Measurements from ENCODE around the gene FGD6.
"Not testable (repeated sequence)": the region's sequence is repeated elsewhere in the genome, so short reads cannot be mapped to it uniquely, and the experiment has no call there.

FGD6 gene

DNA sequence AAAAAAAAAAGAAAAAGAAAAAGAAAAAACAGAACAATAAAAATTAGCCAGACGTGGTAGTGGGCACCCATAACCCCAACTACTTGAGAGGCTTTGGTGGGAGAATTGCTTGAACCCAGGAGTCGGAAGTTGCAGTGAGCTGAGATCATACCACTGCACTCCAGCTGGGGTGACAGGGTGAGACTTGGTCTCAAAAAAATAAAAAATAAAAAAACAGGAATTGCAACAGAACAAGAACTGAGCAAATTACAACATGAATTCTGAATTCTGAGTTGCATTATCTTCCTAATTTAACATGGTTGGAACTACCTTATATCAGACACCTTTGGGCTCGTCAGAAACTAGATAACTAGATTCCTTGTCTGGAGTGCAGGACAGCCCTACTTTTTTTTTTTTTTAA is 90.5 kb downstream of the FGD6 start:
- DNase-seq = no peak

DNA sequence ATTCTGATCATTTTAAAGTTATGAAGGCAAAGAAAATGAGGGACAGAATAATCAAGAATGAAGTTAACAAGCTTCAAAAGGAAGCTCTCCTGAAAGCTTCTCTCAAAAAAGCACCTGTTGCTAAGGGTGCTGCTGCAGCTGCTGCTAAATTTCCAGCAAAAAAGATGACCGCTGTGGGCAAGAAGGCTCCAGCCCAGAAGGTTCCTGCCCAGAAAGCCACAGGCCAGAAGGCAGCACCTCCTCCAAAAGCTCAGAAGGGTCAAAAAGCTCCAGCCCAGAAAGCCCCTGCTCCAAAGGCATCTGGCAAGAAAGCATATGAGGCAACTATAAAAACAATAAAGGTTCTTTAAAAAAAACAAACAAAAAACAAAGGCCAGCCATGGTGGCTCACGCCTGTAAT is 91.2 kb downstream of the FGD6 start:
- DNase-seq = no peak

DNA sequence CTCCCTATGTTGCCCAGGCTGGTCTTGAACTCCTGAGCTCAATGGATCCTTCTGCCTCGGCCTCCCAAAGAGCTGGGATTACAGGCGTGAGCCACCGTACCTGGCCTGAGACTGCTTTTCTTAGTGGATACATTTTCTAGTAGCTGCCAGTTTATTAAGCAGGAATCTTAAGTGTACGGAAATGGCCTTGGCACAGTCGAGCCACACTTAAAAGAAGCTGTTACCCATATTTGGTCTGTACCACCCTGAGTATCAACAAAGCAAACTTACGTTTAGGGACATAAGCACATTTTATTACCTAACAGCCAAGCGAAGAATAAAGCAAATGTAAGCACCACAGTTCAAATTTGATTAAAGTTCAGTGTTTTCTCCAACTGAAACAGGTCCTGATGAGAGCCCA is 93.2 kb downstream of the FGD6 start:
- DNase-seq = peak in 1 of 51 donors; percentile 11

DNA sequence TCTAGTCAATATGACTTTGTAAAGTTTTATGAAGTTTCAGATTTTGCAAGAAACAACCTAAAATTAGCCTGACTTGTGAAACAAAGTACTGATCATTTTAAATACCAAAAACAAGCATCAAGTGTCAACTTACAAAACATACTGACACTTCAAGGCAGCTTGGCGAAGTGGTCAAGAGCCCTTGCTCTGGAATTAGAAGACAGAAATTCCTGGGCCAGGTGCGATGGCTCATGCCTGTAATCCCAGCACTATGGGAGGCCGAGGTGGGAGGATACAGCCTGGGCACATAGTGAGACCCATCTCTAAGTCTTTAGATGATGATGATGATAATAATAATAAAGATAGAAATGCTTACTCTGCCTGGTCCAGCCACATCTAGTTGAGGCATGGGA is 98.5 kb downstream of the FGD6 start:
- DNase-seq = no peak

DNA sequence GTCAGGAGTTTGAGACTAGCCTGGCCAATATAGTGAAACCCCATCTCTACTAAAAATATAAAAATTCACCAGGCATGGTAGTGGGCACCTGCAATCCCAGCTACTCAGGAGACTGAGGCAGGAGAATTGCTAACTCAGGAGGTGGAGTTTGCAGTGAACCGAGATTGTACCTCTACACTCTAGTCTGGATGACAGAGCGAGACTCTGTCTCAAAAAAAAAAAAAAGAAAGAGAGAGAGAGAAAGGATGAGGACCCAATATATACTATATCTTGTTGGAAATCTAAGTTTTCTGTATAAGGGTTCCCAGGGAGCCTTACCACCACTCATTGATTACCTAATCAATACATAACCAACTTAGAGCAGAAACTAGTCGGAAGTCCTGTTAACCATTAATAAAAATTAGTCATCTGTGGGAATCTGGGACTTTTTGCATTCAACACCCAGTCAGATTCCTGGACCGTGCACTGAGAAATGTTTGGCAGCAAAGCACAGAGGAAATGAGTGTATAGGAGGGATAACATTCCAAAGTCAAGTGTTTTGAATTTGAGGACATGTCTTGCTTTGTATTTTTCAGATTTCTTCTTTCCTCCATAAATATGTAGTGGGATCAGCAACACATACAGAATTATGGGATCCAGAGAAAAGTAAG is 99.0 kb downstream of the FGD6 start:
- DNase-seq = no peak

DNA sequence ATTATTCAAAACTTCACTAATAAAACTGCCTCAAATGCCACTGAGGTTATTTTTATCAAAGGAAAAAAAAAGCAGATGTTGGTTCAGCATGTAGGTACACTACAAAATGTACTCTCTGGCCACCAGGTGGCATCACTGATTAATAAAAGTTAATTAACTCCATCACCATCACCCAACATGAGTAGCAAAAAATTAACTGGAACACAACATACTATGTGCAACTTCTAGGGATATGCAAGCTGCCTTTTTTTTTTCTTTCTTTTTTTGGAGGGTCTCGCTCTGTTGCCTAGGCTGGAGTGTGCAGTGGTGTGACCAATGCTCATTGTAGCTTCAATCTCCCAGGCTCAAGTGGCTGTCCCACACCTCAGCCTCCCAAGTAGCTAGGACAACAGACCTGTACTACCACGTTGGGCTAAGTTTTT is 100.1 kb downstream of the FGD6 start:
- DNase-seq = peak in 26 of 51 donors; percentile 1 to 61 (median 23)

DNA sequence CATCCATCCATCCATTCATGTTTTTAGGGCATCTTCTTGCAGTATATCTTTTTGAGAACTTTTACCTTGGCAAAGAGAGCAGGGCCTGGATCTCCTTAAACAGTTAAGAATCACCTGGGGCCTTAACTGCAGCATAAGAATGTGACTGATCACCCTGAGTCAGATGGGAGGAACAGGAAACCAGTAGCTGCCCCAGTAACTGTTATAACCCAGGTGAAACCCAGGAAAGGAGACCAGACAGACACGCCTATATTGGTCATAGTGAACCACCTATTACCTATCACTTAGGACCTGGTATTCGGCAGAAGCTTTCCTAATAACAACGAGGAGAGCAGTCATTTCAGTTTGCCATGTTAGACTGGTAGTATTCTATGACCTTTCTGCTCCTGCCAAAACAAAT is 100.5 kb downstream of the FGD6 start:
- DNase-seq = no peak

DNA sequence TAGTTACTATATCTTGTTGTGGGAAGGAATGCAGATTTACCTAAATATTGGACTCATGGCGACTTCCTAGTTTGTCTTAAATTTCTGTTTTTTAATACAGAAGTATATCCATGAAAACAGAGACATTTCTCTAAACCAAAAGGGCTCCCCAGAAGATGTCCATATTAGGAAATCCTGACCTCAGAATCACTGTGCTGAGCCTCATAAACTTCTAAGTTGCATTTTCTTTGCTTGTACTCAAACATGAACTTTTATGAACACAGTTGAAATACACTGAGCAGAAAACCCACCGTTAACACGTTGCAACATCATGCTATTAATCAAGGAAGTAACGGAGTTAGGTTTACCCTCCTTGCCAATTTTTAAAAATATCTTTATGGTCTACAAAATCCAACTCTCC is 100.9 kb downstream of the FGD6 start:
- DNase-seq = no peak

DNA sequence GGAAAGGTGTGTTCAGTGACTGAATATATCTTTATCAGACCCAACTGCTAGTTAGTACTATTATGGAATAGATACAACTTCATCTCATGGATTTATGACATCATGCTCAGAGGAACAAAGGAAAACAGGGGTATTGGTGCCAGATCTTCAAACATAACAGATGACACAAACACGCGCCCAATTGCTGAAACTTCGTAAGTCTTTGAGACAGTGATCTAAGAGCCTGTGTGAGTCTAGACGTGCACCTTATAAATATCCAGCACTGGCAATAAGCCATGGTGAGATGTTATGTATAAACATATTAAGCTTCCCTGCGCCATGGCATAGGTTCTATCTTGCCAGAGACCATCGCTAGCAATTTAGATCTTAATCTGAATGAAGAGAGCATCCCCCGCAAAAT is 101.6 kb downstream of the FGD6 start:
- no peak for DNase-seq

DNA sequence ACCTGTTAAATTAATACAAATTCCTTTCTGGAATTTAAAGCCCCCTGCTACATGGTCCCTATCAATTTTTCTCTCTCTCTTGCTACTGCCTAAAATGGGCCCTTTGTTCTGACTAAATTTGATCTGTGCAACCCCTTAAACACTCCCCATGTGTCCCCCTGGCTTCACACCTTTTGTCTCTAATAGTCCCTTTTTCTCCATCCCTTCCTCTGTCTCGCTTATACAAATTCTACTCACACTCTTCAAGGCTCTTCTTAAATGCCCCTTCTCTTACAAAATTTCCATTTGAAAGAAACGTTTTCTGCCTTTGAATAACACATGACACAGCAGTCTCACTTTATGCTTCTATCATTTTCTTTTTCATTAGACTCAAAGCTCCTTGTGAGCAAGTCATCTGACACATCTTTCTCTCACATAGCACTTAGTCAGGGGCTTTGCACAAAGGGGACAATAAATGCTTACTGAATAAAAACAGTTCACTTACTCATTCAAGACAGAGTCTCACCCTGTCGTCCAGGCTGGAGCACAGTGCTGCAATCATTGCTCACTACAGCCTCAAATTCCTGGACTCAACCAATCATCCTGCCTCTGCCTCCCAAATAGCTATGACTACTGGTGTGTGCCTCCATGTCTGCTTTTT is 102.4 kb downstream of the FGD6 start:
- peak in 1 of 51 donors; percentile 5 for DNase-seq

DNA sequence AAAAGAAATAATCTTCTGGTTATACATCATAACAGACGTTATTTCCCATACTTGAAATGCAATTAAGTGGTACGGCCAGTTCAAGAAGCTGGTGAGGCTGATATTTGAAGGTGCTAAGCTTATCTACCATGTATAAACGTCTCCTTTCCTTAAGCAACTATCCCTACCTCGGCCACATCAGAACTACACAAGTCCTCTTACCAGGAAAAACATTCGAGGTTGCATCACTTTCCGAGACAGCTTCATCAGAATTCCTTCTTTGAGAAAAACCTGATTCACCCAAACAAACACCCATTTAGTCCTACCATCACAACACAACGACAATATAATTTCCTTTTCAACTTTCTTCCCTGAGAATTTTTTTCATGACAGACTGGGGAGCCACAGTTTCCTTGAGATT is 109.9 kb downstream of the FGD6 start:
- no peak for DNase-seq

DNA sequence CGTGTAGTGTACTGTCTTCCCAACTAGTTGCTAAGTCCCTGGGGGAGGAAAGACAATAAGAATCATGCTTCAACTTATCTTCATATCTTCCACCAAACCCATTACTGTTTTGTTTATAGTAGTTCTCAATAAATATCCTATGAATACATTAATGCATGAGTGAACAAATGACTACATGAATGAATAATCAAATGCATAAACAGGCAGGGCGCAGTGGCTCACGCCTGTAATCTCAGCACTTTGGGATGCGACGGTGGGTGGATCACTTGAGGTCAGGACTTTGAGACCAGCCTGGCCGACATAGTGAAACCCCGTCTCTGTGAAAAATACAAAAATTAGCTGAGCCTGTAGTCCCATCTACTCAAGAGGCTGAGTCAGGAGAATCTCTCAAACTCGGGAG is 111.7 kb downstream of the FGD6 start:
- no peak for DNase-seq

DNA sequence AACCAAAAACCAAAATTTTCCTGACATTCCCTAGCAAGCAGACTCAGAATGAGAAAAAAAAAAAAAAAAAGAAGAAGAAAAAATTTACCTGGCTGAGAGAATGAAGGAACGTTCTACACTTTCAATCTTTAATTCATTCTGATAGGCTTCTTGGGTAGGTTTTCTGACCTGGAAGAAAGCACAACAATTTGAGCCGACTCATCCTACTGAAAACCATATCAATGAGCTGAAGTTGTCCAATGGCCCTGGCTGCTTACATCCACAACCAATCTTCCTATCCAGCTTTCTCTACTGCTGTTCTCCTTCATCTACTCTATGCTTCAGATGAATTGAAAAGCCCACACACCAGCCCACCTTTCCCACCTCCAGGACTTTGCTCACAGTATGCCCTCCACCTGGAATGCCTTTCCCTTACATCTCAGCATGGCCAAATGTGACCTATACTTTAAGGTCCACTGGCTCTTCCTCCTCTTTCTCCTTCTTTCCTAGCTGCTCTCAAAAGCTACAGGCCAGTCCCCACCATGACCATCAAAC is 112.3 kb downstream of the FGD6 start:
- no peak for DNase-seq

DNA sequence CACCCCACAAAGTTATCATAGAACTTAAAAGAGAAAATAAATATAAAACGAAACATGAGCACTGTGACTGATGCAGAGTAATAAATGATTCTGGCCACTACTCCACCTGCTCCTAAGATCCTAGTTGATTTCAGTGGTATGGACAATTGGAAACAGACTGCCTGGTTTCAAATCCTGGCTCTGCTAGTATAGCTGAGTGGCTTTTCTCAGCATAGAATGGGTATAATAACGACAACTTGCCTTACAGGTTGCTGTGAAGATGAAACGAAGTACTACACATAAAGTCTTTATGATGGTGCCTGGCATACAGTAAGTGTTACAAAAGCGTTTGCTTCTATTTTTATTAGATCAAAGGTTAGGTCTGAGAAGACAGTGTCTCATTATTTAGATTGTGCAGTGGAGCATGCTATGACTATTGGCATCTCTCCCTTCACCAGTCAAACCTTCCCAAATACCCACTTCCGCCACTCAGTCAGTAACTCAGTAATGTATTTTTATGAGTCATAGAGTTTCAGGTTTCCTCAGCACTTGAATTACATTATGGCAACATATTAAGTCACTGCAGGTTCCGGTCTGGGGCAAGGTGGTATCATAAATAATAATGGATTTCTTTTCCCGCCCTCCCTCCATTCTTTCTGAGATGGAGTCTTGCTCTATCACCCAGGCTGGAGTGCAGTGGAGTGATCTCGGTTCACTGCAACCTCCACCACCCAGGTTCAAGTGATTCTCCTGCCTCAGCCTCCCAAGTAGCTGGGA is 114.2 kb downstream of the FGD6 start:
- DNase-seq = no peak

DNA sequence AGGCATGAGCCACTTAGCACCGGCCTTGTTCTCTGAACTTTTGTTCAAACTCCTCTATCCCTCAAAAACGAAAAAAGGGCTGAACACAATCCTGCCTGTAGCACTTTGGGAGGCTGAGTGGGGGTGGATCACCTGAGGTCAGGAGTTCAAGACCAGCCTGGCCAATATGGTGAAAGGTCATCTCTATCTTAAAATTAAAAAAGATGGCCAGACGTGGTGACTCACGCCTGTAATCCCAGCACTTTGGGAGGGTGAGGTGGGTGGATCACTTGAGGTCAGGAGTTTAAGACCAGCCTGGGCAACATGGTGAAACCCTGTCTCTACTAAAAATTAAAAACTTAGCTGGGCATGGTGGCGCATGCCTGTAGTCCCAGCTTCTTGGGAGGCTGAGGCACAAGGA is 115.3 kb downstream of the FGD6 start:
- not testable (repeated sequence) for DNase-seq

DNA sequence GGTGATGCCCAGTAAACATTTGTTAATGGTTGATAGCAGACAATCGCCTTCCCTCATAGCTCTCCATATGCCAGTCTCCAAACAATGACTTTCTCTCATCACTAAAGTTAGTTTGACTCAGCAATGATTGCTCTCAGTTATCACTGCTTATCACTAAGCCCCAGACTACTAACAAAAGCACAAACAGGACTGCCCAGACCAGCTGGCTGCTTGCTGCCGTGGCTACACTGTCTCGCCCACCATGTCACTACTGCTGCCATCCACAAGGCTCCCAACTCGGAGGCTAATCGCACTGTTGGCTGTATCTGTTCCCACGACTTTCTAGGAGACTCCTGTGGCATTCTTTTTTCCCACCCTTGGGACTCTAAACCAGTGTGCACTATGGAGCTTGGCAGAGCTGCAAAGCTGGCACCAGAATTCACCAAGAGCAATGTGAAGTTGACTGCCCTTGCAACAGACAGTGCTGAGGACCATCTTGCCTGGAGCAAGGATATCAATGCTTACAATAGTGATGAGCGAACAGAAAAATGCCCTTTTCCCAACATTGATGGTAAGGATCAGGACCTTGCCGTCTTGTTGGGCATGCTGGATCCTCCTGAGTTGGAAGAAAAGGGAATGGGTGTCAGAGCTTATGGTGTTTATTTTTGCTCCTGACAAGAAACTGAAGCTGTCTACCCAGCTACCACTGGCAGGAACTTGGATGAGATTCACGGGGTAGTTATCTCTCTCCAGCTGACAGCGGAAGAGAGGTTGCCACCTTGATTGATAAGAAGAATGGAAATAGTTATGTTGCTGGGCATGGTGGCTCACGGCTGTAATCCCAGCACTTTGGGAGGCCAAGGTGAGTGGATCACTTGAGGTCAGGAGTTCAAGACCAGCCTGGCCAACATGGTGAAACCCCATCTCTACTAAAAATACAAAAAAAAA is 116.7 kb downstream of the FGD6 start:
- no peak for DNase-seq

DNA sequence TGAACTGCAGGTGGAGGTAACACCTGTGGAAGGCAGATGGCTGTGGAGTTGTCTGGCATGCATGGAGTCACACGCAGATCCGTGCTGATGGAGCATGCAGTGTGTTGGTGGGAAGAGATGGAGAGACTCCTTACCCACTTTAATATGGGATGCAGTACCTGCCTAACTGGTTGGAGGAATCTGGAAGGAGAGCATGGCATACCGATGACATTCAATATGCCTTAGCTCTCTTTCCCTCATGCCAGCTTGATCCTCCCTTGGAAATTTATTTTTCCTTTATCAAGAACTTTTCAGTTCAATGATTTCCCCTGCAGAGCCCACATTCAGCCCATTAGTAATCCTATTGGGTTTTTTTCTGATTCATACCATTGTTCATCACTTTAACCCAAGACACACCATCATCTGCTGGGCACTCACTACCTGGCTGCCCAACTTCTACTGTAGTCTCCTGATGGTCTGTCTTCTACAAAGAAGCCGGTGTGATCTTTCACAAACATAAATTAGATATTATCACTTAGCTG is 117.9 kb downstream of the FGD6 start:
- DNase-seq = no peak

DNA sequence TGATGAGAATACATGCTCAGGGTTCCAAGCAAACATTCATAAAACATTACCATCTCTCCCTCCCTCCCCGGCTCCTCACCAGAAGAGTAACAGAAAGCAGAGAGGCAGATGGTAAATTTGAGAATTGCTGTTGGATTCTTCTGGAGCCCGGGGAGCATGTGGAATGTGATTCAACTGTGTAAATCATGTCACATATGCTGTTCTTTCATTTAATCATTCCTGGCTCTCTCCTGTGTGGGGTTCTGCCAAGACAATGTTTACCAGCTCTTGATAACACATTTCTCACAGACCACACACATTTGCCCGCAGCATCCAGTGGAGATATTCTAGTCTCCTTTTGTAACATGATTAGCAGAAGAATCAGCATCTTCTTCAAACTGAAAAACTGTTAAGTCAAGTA is 120.4 kb downstream of the FGD6 start:
- peak in 1 of 51 donors; percentile 41 for DNase-seq

DNA sequence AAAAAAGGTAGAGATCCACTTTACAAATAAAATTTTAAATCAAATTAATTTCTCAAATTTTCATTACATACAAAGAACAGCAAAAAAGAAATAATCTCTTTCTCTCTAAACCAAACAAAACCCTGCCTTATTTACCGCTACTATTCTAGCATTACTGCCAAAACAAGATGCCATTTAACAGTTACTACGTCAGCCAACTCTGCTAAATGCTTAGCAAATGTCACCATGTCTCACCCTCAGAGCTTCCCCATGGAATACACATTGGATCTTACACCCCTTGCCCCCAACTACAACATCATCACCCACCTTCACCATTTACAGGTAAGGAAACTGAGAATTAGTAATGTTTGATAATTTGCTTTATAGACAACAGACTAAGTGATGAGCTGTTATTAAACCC is 120.9 kb downstream of the FGD6 start:
- DNase-seq = no peak

DNA sequence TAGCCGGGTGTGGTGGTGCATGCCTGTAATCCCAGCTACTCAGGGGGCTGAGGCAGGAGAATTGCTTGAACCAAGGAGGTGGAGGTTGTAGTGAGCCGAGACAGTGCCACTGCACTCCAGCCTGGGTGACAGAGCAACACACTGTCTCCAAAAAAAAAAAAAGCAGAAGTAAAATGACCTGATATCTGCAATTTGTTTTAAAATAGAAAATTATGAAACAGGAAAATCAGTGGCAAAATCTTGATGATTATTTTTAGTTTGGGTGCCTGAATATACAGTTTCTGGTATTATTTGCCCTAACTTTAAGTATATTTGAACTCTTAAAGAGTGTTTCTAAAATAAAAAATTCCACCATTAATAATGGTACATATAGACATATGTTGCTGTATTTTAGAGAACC is 121.4 kb downstream of the FGD6 start:
- DNase-seq = not testable (repeated sequence)

DNA sequence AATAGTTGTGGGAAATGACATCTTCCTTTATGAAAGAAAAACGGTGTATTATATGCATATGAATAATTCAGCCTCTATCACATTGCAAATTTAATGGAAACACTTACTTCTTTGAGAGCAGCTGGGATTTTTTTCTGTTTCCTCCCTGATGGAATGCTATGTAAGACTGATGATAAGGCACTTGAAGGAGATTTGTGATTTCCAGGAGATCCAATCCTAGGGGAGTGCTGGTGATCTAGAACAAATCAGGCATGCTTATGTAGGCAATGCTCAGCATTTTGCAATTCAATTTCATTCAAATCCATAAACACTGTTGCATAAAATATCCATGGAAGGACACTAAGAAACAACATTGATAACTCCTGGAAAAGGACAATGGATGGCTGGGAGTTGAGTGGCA is 127.8 kb downstream of the FGD6 start:
- no peak for DNase-seq
